Liver (tissue), 3 donors: ENCODE results near the gene NTM.

Source experiments
- GABPA ChIP-seq, 2 donors: IDR thresholded peaks in 1 of 2; conservative IDR thresholded peaks in 1 of 2; 2 replicates each; pipeline ENCODE4 v1.6.1; 2016; ENCODE audit warnings: antibody characterized with exemption in 2 of 2, mild to moderate bottlenecking in 1 of 2, moderate library complexity in 1 of 2
- NR2F2 ChIP-seq: IDR thresholded peaks from 2 replicates; pipeline ENCODE4 v1.6.1; 2016; ENCODE audit warnings: antibody characterized with exemption
- SP1 ChIP-seq: IDR thresholded peaks from 2 replicates; pipeline ENCODE4 v1.6.1; 2018; ENCODE audit warnings: antibody characterized with exemption, mild to moderate bottlenecking
- YY1 ChIP-seq: IDR thresholded peaks from 2 replicates; pipeline ENCODE4 v1.6.1; 2016; ENCODE audit warnings: antibody characterized with exemption, mild to moderate bottlenecking
- TF ChIP-seq, protein P1 (sequence below): IDR thresholded peaks from 2 replicates; pipeline ENCODE4 v1.6.1; 2016; ENCODE audit warnings: antibody characterized with exemption, mild to moderate bottlenecking
- TF ChIP-seq, protein P2 (sequence below): fragments of 150-350 bp; IDR thresholded peaks from 2 replicates; pipeline ENCODE4 v1.5.1; 2017; ENCODE audit warnings: improper control_type of control experiment, low read depth, low read length; ENCODE audit not compliant: missing input control
- TF ChIP-seq, protein P3 (sequence below): IDR thresholded peaks from 2 replicates; pipeline ENCODE4 v1.6.1; 2016; ENCODE audit warnings: antibody characterized with exemption
- TF ChIP-seq, protein P4 (sequence below): IDR thresholded peaks from 2 replicates; pipeline ENCODE4 v1.6.1; 2016; ENCODE audit warnings: antibody characterized with exemption
- donor health status: healthy.
- donor health status: healthy.

DNA sequence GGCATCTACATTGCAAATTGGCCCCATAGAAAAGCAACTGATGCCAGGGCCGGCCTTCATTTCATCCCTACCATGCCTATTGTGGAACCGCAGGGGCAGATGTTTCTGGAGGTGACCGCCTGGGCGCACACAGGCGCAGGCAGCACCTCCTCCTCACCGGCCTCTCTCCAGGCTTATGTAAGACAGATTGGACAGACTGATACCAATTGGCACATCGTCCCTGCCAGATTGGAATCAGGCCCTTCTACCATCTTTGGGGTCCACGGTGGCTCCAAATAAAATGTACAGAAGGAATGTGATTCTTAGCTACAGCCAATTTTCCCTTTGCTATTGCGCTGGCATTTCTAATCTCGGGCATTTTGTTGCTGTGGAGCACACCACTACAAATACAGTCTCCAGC, 732.6 kb downstream of the NTM start:
- TF ChIP-seq, protein P1, sequence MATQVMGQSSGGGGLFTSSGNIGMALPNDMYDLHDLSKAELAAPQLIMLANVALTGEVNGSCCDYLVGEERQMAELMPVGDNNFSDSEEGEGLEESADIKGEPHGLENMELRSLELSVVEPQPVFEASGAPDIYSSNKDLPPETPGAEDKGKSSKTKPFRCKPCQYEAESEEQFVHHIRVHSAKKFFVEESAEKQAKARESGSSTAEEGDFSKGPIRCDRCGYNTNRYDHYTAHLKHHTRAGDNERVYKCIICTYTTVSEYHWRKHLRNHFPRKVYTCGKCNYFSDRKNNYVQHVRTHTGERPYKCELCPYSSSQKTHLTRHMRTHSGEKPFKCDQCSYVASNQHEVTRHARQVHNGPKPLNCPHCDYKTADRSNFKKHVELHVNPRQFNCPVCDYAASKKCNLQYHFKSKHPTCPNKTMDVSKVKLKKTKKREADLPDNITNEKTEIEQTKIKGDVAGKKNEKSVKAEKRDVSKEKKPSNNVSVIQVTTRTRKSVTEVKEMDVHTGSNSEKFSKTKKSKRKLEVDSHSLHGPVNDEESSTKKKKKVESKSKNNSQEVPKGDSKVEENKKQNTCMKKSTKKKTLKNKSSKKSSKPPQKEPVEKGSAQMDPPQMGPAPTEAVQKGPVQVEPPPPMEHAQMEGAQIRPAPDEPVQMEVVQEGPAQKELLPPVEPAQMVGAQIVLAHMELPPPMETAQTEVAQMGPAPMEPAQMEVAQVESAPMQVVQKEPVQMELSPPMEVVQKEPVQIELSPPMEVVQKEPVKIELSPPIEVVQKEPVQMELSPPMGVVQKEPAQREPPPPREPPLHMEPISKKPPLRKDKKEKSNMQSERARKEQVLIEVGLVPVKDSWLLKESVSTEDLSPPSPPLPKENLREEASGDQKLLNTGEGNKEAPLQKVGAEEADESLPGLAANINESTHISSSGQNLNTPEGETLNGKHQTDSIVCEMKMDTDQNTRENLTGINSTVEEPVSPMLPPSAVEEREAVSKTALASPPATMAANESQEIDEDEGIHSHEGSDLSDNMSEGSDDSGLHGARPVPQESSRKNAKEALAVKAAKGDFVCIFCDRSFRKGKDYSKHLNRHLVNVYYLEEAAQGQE, result no peak
- no peak for TF ChIP-seq GABPA (IDR thresholded peaks at IDR 0.05 in 1 of 2, conservative IDR thresholded peaks at IDR 0.05 in 1 of 2)
- TF ChIP-seq, protein P2, sequence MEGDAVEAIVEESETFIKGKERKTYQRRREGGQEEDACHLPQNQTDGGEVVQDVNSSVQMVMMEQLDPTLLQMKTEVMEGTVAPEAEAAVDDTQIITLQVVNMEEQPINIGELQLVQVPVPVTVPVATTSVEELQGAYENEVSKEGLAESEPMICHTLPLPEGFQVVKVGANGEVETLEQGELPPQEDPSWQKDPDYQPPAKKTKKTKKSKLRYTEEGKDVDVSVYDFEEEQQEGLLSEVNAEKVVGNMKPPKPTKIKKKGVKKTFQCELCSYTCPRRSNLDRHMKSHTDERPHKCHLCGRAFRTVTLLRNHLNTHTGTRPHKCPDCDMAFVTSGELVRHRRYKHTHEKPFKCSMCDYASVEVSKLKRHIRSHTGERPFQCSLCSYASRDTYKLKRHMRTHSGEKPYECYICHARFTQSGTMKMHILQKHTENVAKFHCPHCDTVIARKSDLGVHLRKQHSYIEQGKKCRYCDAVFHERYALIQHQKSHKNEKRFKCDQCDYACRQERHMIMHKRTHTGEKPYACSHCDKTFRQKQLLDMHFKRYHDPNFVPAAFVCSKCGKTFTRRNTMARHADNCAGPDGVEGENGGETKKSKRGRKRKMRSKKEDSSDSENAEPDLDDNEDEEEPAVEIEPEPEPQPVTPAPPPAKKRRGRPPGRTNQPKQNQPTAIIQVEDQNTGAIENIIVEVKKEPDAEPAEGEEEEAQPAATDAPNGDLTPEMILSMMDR, result no peak
- no peak for TF ChIP-seq NR2F2
- TF ChIP-seq YY1, result no peak
- no peak for TF ChIP-seq SP1
- TF ChIP-seq, protein P3, sequence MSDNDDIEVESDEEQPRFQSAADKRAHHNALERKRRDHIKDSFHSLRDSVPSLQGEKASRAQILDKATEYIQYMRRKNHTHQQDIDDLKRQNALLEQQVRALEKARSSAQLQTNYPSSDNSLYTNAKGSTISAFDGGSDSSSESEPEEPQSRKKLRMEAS, result no peak
- TF ChIP-seq, protein P4, sequence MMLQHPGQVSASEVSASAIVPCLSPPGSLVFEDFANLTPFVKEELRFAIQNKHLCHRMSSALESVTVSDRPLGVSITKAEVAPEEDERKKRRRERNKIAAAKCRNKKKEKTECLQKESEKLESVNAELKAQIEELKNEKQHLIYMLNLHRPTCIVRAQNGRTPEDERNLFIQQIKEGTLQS, result no peak
